CD14-positive monocyte (primary cell): Measurements from ENCODE around the gene MYL3. TPM values are rescaled to one million over a fixed set of nuclear protein-coding genes. Genes with fewer than 3 reads are reported as not detected.

Source experiments
- DNase-seq, 3 donors: peaks; one replicate each; pipeline ENCODE4 v3.0.0-alpha.2; 2011 to 2022
- H2AFZ ChIP-seq: 2 replicates; pipeline ENCODE4 v1.6.0; 2012; ENCODE audit warnings: mild to moderate bottlenecking, low read depth, low read length, inconsistent platforms; ENCODE audit not compliant: insufficient read depth, poor library complexity, severe bottlenecking
- H3K27ac ChIP-seq, 2 donors: 1 replicate in 1 of 2; 2 replicates in 1 of 2; pipeline ENCODE4 v1.5.1; 2012 to 2013; ENCODE audit warnings: low read length in 2 of 2, control low read depth in 1 of 2, inconsistent platforms in 1 of 2, low read depth in 1 of 2, mild to moderate bottlenecking in 1 of 2
- H3K27me3 ChIP-seq, 2 donors: one replicate each; pipeline versions ENCODE4 v1.6.0 to v1.6.1; 2011 to 2013; ENCODE audit warnings: low read length in 2 of 2; ENCODE audit not compliant: control insufficient read depth in 2 of 2, insufficient read depth in 2 of 2
- H3K36me3 ChIP-seq, 2 donors: replicated peaks in 1 of 2; 1 replicate in 1 of 2; 2 replicates in 1 of 2; pipeline versions ENCODE4 v1.5.1 to v1.6.1; 2012 to 2013; ENCODE audit warnings: low read length in 2 of 2, control low read depth in 1 of 2, inconsistent platforms in 1 of 2, mild to moderate bottlenecking in 1 of 2; ENCODE audit not compliant: insufficient read depth in 2 of 2, control insufficient read depth in 1 of 2
- H3K4me1 ChIP-seq, 2 donors: 1 replicate in 1 of 2; 2 replicates in 1 of 2; pipeline versions ENCODE4 v1.5.1 to v1.6.1; 2012 to 2013; ENCODE audit warnings: low read length in 2 of 2, control low read depth in 1 of 2, inconsistent platforms in 1 of 2, mild to moderate bottlenecking in 1 of 2, moderate library complexity in 1 of 2; ENCODE audit not compliant: insufficient read depth in 2 of 2, control insufficient read depth in 1 of 2
- H3K4me2 ChIP-seq: replicated peaks from 2 replicates; pipeline ENCODE3; 2012; ENCODE audit warnings: low read length, moderate library complexity, mild to moderate bottlenecking; ENCODE audit not compliant: poor library complexity, severe bottlenecking; ENCODE audit errors: extremely low read depth
- H3K4me3 ChIP-seq, 3 experiments: fragments of 200-600 bp in 1 of 3; sonication (generic) in 1 of 3; replicated peaks in 1 of 3; 1 replicate in 2 of 3; 2 replicates in 1 of 3; pipeline ENCODE4 v1.5.1; 2011 to 2013; ENCODE audit warnings: low read length in 3 of 3, mild to moderate bottlenecking in 3 of 3, control low read depth in 2 of 3, low read depth in 2 of 3, inconsistent platforms in 1 of 3, moderate library complexity in 1 of 3
- H3K79me2 ChIP-seq: 2 replicates; pipeline ENCODE4 v1.6.0; 2012; ENCODE audit warnings: mild to moderate bottlenecking, control low read depth, inconsistent platforms, low read length, moderate library complexity; ENCODE audit not compliant: insufficient read depth
- H3K9ac ChIP-seq: 2 replicates; pipeline ENCODE4 v1.6.0; 2017; ENCODE audit warnings: low read length, mild to moderate bottlenecking; ENCODE audit not compliant: insufficient read depth, poor library complexity, severe bottlenecking
- H3K9me3 ChIP-seq, 2 donors: replicated peaks in 1 of 2; 1 replicate in 1 of 2; 2 replicates in 1 of 2; pipeline versions ENCODE4 v1.5.1 to v1.6.1; 2012 to 2013; ENCODE audit warnings: low read length in 2 of 2, control low read depth in 1 of 2; ENCODE audit not compliant: control insufficient read depth in 1 of 2, insufficient read depth in 1 of 2
- H4K20me1 ChIP-seq: 2 replicates; pipeline ENCODE4 v1.6.0; 2012; ENCODE audit warnings: mild to moderate bottlenecking, low read length, control low read depth, moderate library complexity; ENCODE audit not compliant: insufficient read depth
- H3K27ac Mint-ChIP-seq, 7 donors: one replicate each; pipeline ENCODE4 v1.8.0; 2020; ENCODE audit warnings: mild to moderate bottlenecking in 7 of 7, mixed read lengths in 7 of 7, moderate library complexity in 6 of 7, inconsistent platforms in 2 of 7
- H3K27me3 Mint-ChIP-seq, 3 donors: one replicate each; pipeline ENCODE4 v1.8.0; 2021 to 2022; ENCODE audit warnings: low read depth in 3 of 3, mild to moderate bottlenecking in 3 of 3, mixed read lengths in 3 of 3, moderate library complexity in 3 of 3, inconsistent platforms in 1 of 3
- H3K36me3 Mint-ChIP-seq, 2 donors: one replicate each; pipeline ENCODE4 v1.8.0; 2020; ENCODE audit warnings: mixed read lengths in 2 of 2, inconsistent platforms in 1 of 2, mild to moderate bottlenecking in 1 of 2
- H3K4me1 Mint-ChIP-seq: one replicate; pipeline ENCODE4 v1.8.0; 2020; ENCODE audit warnings: mild to moderate bottlenecking, mixed read lengths
- H3K4me3 Mint-ChIP-seq, 2 donors: one replicate each; pipeline ENCODE4 v1.8.0; 2020; ENCODE audit warnings: mild to moderate bottlenecking in 2 of 2, mixed read lengths in 2 of 2, moderate library complexity in 1 of 2
- H3K9me3 Mint-ChIP-seq, 7 donors: one replicate each; pipeline ENCODE4 v1.8.0; 2020 to 2022; ENCODE audit warnings: mixed read lengths in 7 of 7, mild to moderate bottlenecking in 6 of 7, moderate library complexity in 6 of 7, inconsistent platforms in 2 of 7
- CTCF ChIP-seq: fragments of 200-600 bp; IDR thresholded peaks from one replicate; pipeline ENCODE4 v1.8.0; 2022; ENCODE audit warnings: antibody characterized with exemption, mild to moderate bottlenecking
- WGBS: methylation state at CpG from one replicate; pipeline ENCODE4 v1.1.5; 2013; ENCODE audit warnings: missing lambda C conversion rate; ENCODE audit not compliant: insufficient coverage; 5-methylcytosine and 5-hydroxymethylcytosine counted together
- intact Hi-C, 2 donors: fragments of 100-400 bp; cut with micrococcal nuclease; formaldehyde crosslinking; loops; one replicate each; pipeline versions ENCODE4 v1.15.0 to v1.15.1; 2023
- polyA plus RNA-seq, 3 donors: library from polyadenylated mRNA; depleted of rRNA in 1 of 3; unstranded in 2 of 3; stranded (reverse) in 1 of 3; fragments of 300-500 nt in 2 of 3; fragments of >200 nt in 1 of 3; fragmentation: Illumina TruSeq in 2 of 3; gene quantifications; 1 replicate in 2 of 3; 2 replicates in 1 of 3; pipeline ENCODE4 v1.2.3, GENCODE V29; 2012 to 2021

MYL3 gene
- polyA plus RNA-seq, 3 donors, result not detected

DNA sequence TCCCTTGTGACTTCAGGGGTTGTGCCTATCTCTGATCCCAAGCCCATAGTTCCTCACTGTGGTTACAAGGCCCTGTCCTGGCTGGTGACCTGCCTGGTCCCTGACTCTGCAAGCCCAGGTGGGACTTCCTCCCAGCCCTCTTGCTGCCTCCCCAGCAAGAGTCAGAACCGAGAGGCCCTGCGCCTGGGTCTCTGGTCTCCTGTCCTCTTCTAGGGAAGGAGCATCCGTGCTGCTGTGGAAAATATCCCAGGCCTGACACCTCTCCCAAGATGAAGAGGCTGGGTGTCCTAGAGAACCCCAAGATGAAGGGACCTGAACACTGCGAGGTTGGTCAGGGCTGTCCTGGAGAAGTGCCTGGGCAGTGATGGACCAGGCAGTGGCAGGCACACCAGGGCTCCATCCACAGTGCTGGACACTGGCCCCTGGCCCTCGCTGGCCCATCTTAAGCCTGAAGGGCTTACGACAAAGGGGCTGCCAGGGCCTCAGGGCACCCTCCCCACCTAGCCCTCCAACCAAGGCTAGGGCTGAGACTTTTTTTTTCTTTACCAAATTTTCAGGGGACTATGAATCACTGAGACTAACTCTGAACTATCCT, 47.0 kb upstream of the MYL3 start:
- no peak overlapping the region for H3K27ac Mint-ChIP-seq
- no peak for DNase-seq
- no peak overlapping the region for H3K4me3 Mint-ChIP-seq
- Histone ChIP-seq H3K4me1 (peaks cover 5 to 12% of the 10 kb centered on the region in 2 donors), H4K20me1 (no peaks in the 10 kb centered on the region), H3K27me3 (peaks cover 0 to 3% of the 10 kb centered on the region in 2 donors), H3K9me3 (no peaks in the 10 kb centered on the region), H3K4me3 (no peak overlapping the region), H3K27ac (no peak overlapping the region), H3K4me2 (no peak overlapping the region), H3K36me3 (peaks cover 0 to 9% of the 10 kb centered on the region in 2 donors), H2AFZ (no peak overlapping the region), H3K79me2 (no peaks in the 10 kb centered on the region), H3K9ac (no peak overlapping the region)
- peaks cover 8% of the 10 kb centered on the region for H3K4me1 Mint-ChIP-seq
- TF ChIP-seq CTCF, result no peak
- peaks cover 0 to 4% (median 2%) of the 10 kb centered on the region in 3 donors for H3K27me3 Mint-ChIP-seq
- peaks cover 0 to 1% (median 0%) of the 10 kb centered on the region in 7 donors for H3K9me3 Mint-ChIP-seq
- WGBS, result 88% methylated on average over 6 of the region's 6 CpGs
- peaks cover 6 to 13% of the 10 kb centered on the region in 2 donors for H3K36me3 Mint-ChIP-seq
- intact Hi-C loops, result no loop called here

DNA sequence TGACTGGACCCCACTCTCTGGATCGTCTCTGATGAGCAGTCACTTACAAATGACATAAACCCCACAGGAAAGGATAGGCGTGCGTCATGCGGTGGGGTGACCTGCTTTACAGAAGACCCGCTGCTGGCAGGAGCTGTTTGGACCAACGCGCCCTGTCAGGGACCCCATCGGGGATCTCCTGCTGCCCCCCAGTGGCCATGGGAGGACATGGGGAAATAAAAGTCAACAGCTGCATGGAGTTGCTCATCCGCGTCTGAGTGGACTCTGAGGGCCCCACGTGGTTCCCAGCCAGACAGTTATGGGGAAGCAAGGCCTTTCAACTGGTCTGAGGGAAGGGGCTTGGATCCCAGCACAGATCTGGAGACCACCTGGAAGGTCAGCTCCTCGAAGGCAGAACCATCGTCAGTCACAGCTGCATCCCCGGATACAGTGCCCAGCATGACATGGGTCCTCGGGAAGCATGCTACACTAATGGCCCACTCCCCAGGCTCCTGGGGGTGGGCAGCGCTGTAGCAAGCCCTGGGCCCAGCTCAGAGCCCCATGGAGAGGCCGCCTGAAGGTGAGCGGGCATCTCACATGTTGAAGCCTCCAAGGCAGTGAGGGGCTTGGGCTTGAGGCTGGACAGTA, 46.4 kb upstream of the MYL3 start:
- DNase-seq, result peak; percentile 75 to 87 (median 80)
- Mint-ChIP-seq H3K27ac (no peak overlapping the region), H3K9me3 (peaks cover 0 to 1% (median 0%) of the 10 kb centered on the region in 7 donors), H3K4me1 (peaks cover 8% of the 10 kb centered on the region), H3K4me3 (peak overlapping the region in 1 of 2 donors; percentile 36), H3K27me3 (peaks cover 0 to 4% (median 2%) of the 10 kb centered on the region in 3 donors), H3K36me3 (peaks cover 4 to 6% of the 10 kb centered on the region in 2 donors)
- Histone ChIP-seq H2AFZ (no peak overlapping the region), H3K4me2 (no peak overlapping the region), H3K36me3 (peaks cover 0 to 8% of the 10 kb centered on the region in 2 donors), H3K27ac (no peak overlapping the region), H3K4me1 (peaks cover 5 to 12% of the 10 kb centered on the region in 2 donors), H3K4me3 (no peak overlapping the region), H3K27me3 (peaks cover 0 to 3% of the 10 kb centered on the region in 2 donors), H4K20me1 (no peaks in the 10 kb centered on the region), H3K9ac (no peak overlapping the region), H3K9me3 (no peaks in the 10 kb centered on the region), H3K79me2 (no peaks in the 10 kb centered on the region)
- 31% methylated on average over 13 of the region's 18 CpGs for WGBS
- TF ChIP-seq CTCF, result peak; percentile 87
- intact Hi-C loops, result loop anchor here (1.0 to 5.0 kb wide), 4 partner anchors 42 to 204 kb away; no protein-coding TSS in a partner anchor
